T-cell (primary cell): ENCODE measurements around the gene SCT. TPM values are rescaled to one million over a fixed set of nuclear protein-coding genes. Genes with fewer than 3 reads are reported as not detected.
A peak's percentile ranks its signal among the peaks of the same experiment; 100 is the strongest.

Source experiments
- ATAC-seq, 4 experiments: fragments of 200-7000 bp in 3 of 4; fragments of 150-1000 bp in 1 of 4; cut with Tn5 transposase; replicated peaks in 1 of 4; 1 replicate in 3 of 4; 2 replicates in 1 of 4; pipeline ENCODE4 v1.10.0; 2021; ENCODE audit warnings: moderate library complexity in 3 of 4, mild to moderate bottlenecking in 2 of 4, moderate number of reproducible peaks in 1 of 4
- CTCF ChIA-PET, 2 donors: fragments of 300-600 bp; sonication (Branson Sonifier 250); formaldehyde crosslinking; loops; one replicate each; lab custom pipeline; 2022; ENCODE audit warnings: antibody characterized with exemption in 2 of 2; lab: Charles Lee
- POLR2A ChIA-PET, 2 donors: fragments of 300-600 bp; sonication (Branson Sonifier 250); formaldehyde crosslinking; loops; one replicate each; lab custom pipeline; 2022; ENCODE audit warnings: antibody characterized with exemption in 2 of 2; lab: Charles Lee
- DNase-seq, 35 experiments: peaks; one replicate each; pipeline versions ENCODE4 v3.0.0 to v3.0.0-alpha.2; 2013 to 2023
- H3K27ac ChIP-seq: one replicate; pipeline ENCODE4 v1.5.1; 2013; ENCODE audit warnings: low read length
- H3K27me3 ChIP-seq, 2 experiments: replicated peaks in 1 of 2; 1 replicate in 1 of 2; 2 replicates in 1 of 2; pipeline versions ENCODE4 v1.6.1 to v1.7.0; 2013; ENCODE audit warnings: low read length in 1 of 2, mixed read lengths in 1 of 2; ENCODE audit not compliant: control insufficient read depth in 2 of 2, insufficient read depth in 2 of 2; ENCODE audit errors: extremely low read depth in 1 of 2
- H3K36me3 ChIP-seq, 2 donors: 1 replicate in 1 of 2; 2 replicates in 1 of 2; pipeline versions ENCODE4 v1.6.1 to v1.7.0; 2013; ENCODE audit warnings: low read length in 1 of 2; ENCODE audit not compliant: control insufficient read depth in 2 of 2, insufficient read depth in 1 of 2; ENCODE audit errors: extremely low read depth in 1 of 2
- H3K4me1 ChIP-seq, 2 experiments: 1 replicate in 1 of 2; 2 replicates in 1 of 2; pipeline versions ENCODE4 v1.6.1 to v1.7.0; 2013; ENCODE audit warnings: low read length in 2 of 2, mixed read lengths in 1 of 2; ENCODE audit not compliant: insufficient read depth in 2 of 2, control insufficient read depth in 1 of 2; ENCODE audit errors: extremely low read depth in 1 of 2
- H3K4me3 ChIP-seq, 2 donors: 1 replicate in 1 of 2; 2 replicates in 1 of 2; pipeline versions ENCODE4 v1.5.1 to v1.7.0; 2013; ENCODE audit warnings: mild to moderate bottlenecking in 2 of 2, low read length in 1 of 2, moderate library complexity in 1 of 2; ENCODE audit not compliant: control insufficient read depth in 1 of 2; ENCODE audit errors: extremely low read depth in 1 of 2
- H3K9me3 ChIP-seq: 2 replicates; pipeline ENCODE4 v1.7.0; 2013
- H3K27ac Mint-ChIP-seq, 2 donors: one replicate each; pipeline ENCODE4 v1.8.0; 2020 to 2021; ENCODE audit warnings: mild to moderate bottlenecking in 2 of 2, mixed read lengths in 2 of 2
- H3K27me3 Mint-ChIP-seq, 2 donors: one replicate each; pipeline ENCODE4 v1.8.0; 2021 to 2022; ENCODE audit warnings: mixed read lengths in 2 of 2
- H3K36me3 Mint-ChIP-seq: one replicate; pipeline ENCODE4 v1.8.0; 2021; ENCODE audit warnings: mixed read lengths
- H3K4me1 Mint-ChIP-seq, 3 donors: one replicate each; pipeline ENCODE4 v1.8.0; 2020 to 2022; ENCODE audit warnings: mixed read lengths in 3 of 3, mild to moderate bottlenecking in 1 of 3
- H3K4me3 Mint-ChIP-seq, 3 donors: one replicate each; pipeline ENCODE4 v1.8.0; 2020 to 2022; ENCODE audit warnings: mild to moderate bottlenecking in 3 of 3, mixed read lengths in 3 of 3, moderate library complexity in 3 of 3
- H3K9me3 Mint-ChIP-seq, 3 donors: one replicate each; pipeline ENCODE4 v1.8.0; 2020 to 2022; ENCODE audit warnings: mixed read lengths in 3 of 3
- WGBS: methylation state at CpG from one replicate; pipeline ENCODE4 v1.1.5; 2013; ENCODE audit warnings: missing lambda C conversion rate; ENCODE audit not compliant: insufficient coverage; 5-methylcytosine and 5-hydroxymethylcytosine counted together
- total RNA-seq, 35 experiments: library from RNA in 6 of 35; stranded (reverse) in 6 of 35; fragments of 120-200 nt in 1 of 35; gene quantifications; one replicate each; pipeline versions ENCODE4 v1.2.1 to v1.2.4 and lab custom pipeline; 2013 to 2026

Gene SCT
- total RNA-seq, 5 donors from 2014 or later (not counting 1 experiment from before 2014, with no cell fraction given) = not detected

GRCh38 chr11:587546-587945 is 39.4 kb downstream of the SCT start:
- peak overlapping the region; percentile 99 for H3K27ac Mint-ChIP-seq
- no peaks in the 10 kb centered on the region for H3K9me3 Mint-ChIP-seq
- H3K36me3 ChIP-seq = peaks cover 14 to 66% of the 10 kb centered on the region in 2 donors
- no peaks in the 10 kb centered on the region for H3K27me3 ChIP-seq
- H3K9me3 ChIP-seq = no peaks in the 10 kb centered on the region
- peak overlapping the region; percentile 69 to 80 (median 77) for H3K4me3 Mint-ChIP-seq
- DNase-seq (no peak), ATAC-seq (peak in 1 of 4 experiments; percentile 4)
- peaks cover 28 to 34% (median 33%) of the 10 kb centered on the region in 3 donors for H3K4me1 Mint-ChIP-seq
- H3K27me3 Mint-ChIP-seq = no peaks in the 10 kb centered on the region
- peaks cover 29% of the 10 kb centered on the region for H3K36me3 Mint-ChIP-seq
- peak overlapping the region; percentile 68 for H3K27ac ChIP-seq
- WGBS = 83% methylated on average over 4 of the region's 8 CpGs
- ChIA-PET POLR2A (interaction anchor here in 1 of 2 donors (0.6 kb wide), 1 partner anchor 28 kb away, joined by 4 read pairs; the partner anchor contains the start of gene IRF7), CTCF (interaction anchor here in 1 of 2 donors (2.3 kb wide), 1 partner anchor 33 kb away, joined by 9 read pairs; no protein-coding TSS in a partner anchor)
- H3K4me3 ChIP-seq = no peak overlapping the region
- peaks cover 5 to 32% of the 10 kb centered on the region in 2 experiments for H3K4me1 ChIP-seq

- Mint-ChIP-seq H3K36me3 (peaks cover 26% of the 10 kb centered on the region), H3K4me3 (no peak overlapping the region), H3K9me3 (no peaks in the 10 kb centered on the region), H3K4me1 (peaks cover 32 to 39% (median 36%) of the 10 kb centered on the region in 3 donors), H3K27ac (peak overlapping the region; percentile 99), H3K27me3 (no peaks in the 10 kb centered on the region)
- ATAC-seq (no peak), DNase-seq (no peak)
- Histone ChIP-seq H3K36me3 (peaks cover 13 to 66% of the 10 kb centered on the region in 2 donors), H3K27ac (peak overlapping the region; percentile 68), H3K4me1 (peaks cover 5 to 35% of the 10 kb centered on the region in 2 experiments), H3K27me3 (no peaks in the 10 kb centered on the region), H3K4me3 (no peak overlapping the region), H3K9me3 (no peaks in the 10 kb centered on the region)
- WGBS = 93% methylated on average over 26 of the region's 32 CpGs
- POLR2A ChIA-PET = no interaction called here
- CTCF ChIA-PET = no interaction called here
These were observed 40.3 kb downstream of the SCT start for GRCh38 chr11:586376-587316.

- Mint-ChIP-seq H3K4me1 (peaks cover 46 to 56% (median 52%) of the 10 kb centered on the region in 3 donors), H3K4me3 (no peak overlapping the region), H3K27ac (no peak overlapping the region), H3K27me3 (no peaks in the 10 kb centered on the region), H3K9me3 (no peaks in the 10 kb centered on the region), H3K36me3 (peaks cover 22% of the 10 kb centered on the region)
- DNase-seq (no peak), ATAC-seq (no peak)
- H3K4me1 ChIP-seq = peaks cover 12 to 51% of the 10 kb centered on the region in 2 experiments
- CTCF ChIA-PET = no interaction called here
- no peaks in the 10 kb centered on the region for H3K27me3 ChIP-seq
- H3K9me3 ChIP-seq = no peaks in the 10 kb centered on the region
- H3K36me3 ChIP-seq = peaks cover 17 to 48% of the 10 kb centered on the region in 2 donors
- H3K27ac ChIP-seq = no peak overlapping the region
- H3K4me3 ChIP-seq = no peak overlapping the region
- 100% methylated on average over 4 of the region's 10 CpGs for WGBS
- POLR2A ChIA-PET = no interaction called here
These were observed 42.7 kb downstream of the SCT start for GRCh38 chr11:584287-584686.

GRCh38 chr11:581752-582151 is 45.2 kb downstream of the SCT start:
- Histone ChIP-seq H3K27me3 (no peaks in the 10 kb centered on the region), H3K27ac (no peak overlapping the region), H3K4me1 (peaks cover 24 to 55% of the 10 kb centered on the region in 2 experiments), H3K4me3 (no peak overlapping the region), H3K9me3 (no peaks in the 10 kb centered on the region), H3K36me3 (peaks cover 12 to 43% of the 10 kb centered on the region in 2 donors)
- H3K27ac Mint-ChIP-seq = no peak overlapping the region
- 86% methylated on average over 16 of the region's 17 CpGs for WGBS
- DNase-seq (no peak), ATAC-seq (no peak)
- H3K27me3 Mint-ChIP-seq = no peaks in the 10 kb centered on the region
- no peak overlapping the region for H3K4me3 Mint-ChIP-seq
- POLR2A ChIA-PET = no interaction called here
- CTCF ChIA-PET = no interaction called here
- H3K9me3 Mint-ChIP-seq = no peaks in the 10 kb centered on the region
- H3K4me1 Mint-ChIP-seq = peaks cover 47 to 56% (median 54%) of the 10 kb centered on the region in 3 donors
- H3K36me3 Mint-ChIP-seq = peaks cover 15% of the 10 kb centered on the region

GRCh38 chr11:581342-581741 is 45.6 kb downstream of the SCT start:
- Histone ChIP-seq H3K27me3 (no peaks in the 10 kb centered on the region), H3K4me3 (no peak overlapping the region), H3K4me1 (peaks cover 22 to 51% of the 10 kb centered on the region in 2 experiments), H3K27ac (no peak overlapping the region), H3K36me3 (peaks cover 11 to 39% of the 10 kb centered on the region in 2 donors), H3K9me3 (no peaks in the 10 kb centered on the region)
- Mint-ChIP-seq H3K36me3 (peaks cover 13% of the 10 kb centered on the region), H3K27ac (no peak overlapping the region), H3K4me3 (no peak overlapping the region), H3K9me3 (no peaks in the 10 kb centered on the region), H3K27me3 (no peaks in the 10 kb centered on the region), H3K4me1 (peaks cover 44 to 52% (median 50%) of the 10 kb centered on the region in 3 donors)
- WGBS = 81% methylated on average over 12 of the region's 14 CpGs
- ATAC-seq = no peak
- DNase-seq = no peak
- ChIA-PET CTCF (no interaction called here), POLR2A (no interaction called here)

GRCh38 chr11:579830-580601 is 47.0 kb downstream of the SCT start:
- H3K27me3 Mint-ChIP-seq = peaks cover 0 to 2% of the 10 kb centered on the region in 2 donors
- peaks cover 22 to 51% of the 10 kb centered on the region in 2 experiments for H3K4me1 ChIP-seq
- peaks cover 10% of the 10 kb centered on the region for H3K36me3 Mint-ChIP-seq
- no peaks in the 10 kb centered on the region for H3K9me3 Mint-ChIP-seq
- no peak overlapping the region for H3K27ac Mint-ChIP-seq
- POLR2A ChIA-PET = no interaction called here
- 88% methylated on average over 17 of the region's 20 CpGs for WGBS
- no peak overlapping the region for H3K27ac ChIP-seq
- ATAC-seq (no peak), DNase-seq (no peak)
- H3K4me3 Mint-ChIP-seq = peak overlapping the region; percentile 32 to 83 (median 37)
- CTCF ChIA-PET = no interaction called here
- H3K4me3 ChIP-seq = no peak overlapping the region
- peaks cover 11 to 33% of the 10 kb centered on the region in 2 donors for H3K36me3 ChIP-seq
- peaks cover 45 to 51% (median 50%) of the 10 kb centered on the region in 3 donors for H3K4me1 Mint-ChIP-seq
- H3K9me3 ChIP-seq = no peaks in the 10 kb centered on the region
- peaks cover 0 to 2% of the 10 kb centered on the region in 2 experiments for H3K27me3 ChIP-seq
